HG02759 (cell line): ENCODE results near the gene PEX5L.
A peak's percentile ranks its signal among the peaks of the same experiment; 100 is the strongest.
"Not testable (repeated sequence)": the region's sequence is repeated elsewhere in the genome, so short reads cannot be mapped to it uniquely, and the experiment has no call there.

ENCODE experiments used
- ATAC-seq: cut with Tn5 transposase; IDR thresholded peaks from one replicate; pipeline ENCODE4 v1.9.1; 2021; ENCODE audit warnings: mild to moderate bottlenecking, moderate library complexity; ENCODE audit not compliant: unreplicated experiment

PEX5L gene

DNA sequence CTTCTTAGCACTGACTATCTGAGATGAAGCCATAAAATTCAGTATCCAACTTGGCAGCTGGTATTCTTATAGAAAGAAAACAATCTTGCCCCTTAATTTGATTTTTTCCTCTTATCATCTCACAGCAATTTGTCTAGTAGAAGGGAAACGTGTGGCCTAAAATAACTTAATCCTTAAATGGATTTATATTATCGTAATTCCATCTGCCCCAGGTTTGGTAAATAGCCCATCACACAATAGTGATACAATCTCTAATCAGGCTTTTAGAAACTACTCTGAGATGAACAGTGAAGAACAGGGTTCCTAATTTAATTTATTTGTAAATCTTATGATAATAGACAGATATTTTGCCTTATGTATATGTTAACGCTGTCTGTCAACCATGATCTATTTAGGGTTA is 24.8 kb downstream of the PEX5L start:
- ATAC-seq, result no peak

DNA sequence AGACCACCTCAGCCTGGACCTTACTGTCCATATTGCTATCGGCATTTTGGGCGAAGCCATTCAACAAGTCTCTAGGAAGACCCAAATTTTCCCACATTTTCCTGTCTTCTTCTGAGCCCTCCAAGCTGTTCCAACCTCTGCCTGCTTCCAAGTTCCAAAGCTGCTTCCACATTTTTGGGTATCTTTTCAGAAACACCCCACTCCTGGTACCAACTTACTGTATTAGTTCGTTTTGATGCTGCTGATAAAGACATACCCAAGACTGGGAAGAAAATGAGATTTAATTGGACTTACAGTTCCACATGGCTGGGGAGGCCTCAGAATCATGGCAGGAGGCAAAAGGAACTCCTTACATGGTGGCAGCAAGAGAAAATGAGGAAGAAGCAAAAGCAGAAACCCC is 28.4 kb downstream of the PEX5L start:
- ATAC-seq, result not testable (repeated sequence)

DNA sequence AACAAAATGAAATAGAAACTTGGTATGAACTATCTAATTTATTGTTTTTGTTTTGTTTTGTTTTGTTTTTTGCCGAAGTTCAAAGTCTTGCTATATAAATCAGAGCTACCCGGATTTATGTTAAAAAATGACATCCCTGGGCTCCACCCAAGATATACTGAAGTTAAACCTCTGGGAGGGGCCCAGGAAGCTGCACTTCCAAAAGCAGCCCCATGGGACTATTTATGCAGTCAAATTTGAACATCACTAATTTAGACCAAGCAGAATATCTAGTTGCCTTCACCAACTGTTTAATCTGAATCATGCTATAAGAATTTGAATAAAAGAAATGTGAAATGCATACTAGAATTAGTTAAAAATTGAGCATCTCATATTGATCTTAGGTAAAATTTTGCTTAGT is 32.2 kb downstream of the PEX5L start:
- ATAC-seq, result no peak

DNA sequence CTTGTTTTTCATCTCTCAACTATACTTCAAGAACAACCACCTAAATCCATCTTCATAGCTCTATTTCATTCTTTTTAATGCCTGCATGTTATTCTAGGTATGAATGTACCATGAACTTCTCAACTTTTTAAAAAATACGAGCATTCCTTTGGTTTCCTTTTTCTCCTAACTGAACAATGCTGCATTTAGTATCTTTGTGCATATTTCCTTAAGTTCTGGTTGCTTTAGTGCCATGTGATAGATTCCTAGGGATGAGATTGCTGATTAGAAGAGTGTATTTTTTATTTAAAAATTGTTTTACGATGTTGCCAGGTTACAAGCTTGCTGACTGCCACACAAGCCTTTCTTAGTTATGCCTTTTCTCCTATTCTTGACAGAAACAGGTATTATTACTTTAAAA is 34.7 kb downstream of the PEX5L start:
- ATAC-seq, result no peak

DNA sequence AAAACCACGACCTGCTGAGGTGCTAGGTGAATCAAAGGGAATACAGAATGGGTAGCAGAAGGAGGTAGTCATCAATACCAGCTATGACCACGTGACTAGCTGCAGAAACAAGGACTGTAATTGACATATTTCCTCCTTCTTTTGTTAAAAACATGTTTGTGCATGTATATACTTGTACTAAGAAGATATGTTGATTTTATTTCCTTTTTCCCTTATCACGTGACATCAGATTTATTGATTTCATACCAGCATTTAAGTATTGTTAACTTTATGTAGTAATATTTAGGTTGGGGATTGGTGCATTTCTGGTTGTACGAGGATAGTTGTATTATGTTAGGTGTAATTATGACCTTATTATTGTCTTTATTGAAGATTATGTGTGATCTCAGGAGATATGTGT is 36.2 kb downstream of the PEX5L start:
- no peak for ATAC-seq

DNA sequence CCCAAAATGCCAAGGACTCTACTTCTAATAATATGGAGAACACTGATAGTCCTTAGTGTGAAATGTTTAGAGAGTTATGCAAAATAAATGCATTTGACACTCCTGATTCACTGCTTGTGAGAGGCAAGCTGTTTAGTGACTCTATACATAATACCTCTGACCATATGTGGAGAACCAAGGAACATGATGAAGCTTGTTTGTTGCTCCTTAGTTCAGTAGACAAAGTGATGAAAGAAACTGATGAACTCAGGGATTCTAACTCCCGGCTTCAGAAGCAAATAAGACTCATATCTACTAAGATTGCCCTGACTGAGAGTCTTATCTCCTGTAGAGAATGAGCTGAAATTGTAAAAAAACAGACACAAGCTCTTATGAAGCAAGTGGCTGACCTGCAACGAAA is 41.3 kb downstream of the PEX5L start:
- ATAC-seq, result no peak

DNA sequence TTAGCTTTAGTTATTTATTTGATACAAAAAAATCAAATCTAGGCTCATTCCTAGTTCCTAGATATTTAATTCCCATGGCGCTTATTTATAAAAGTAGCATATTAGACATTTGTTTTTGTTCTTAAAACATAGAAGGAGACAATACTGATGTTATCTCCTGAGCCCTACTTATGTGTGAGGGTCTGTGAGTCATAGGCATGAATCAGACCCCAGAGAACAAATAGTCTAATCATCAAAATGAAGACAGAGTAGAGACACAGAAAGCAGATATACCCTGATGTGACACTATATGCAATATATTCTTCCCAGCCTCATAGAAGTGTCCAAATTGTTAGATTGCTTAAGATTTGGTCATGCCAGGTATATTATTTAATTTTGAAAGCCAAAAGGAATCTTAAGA is 44.9 kb downstream of the PEX5L start:
- ATAC-seq, result no peak

DNA sequence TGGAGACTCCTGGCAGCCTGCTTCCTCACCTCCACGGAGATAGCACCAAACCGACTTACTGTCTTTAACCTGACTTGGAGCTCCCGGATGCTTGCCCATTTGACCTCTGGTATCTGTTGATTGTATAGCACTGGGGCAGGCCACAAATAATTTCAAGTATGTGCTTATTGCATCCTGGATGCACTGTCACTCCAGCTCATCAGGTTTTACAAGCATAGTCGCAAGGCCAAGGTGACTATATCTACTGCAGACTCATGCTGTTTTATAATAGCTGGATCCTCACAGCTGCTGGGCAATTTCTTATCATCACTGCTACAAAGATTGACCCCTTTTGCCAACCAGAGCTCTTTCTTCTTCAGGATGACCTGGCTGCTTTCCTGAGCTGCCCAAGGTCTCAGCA is 45.6 kb downstream of the PEX5L start:
- no peak for ATAC-seq

DNA sequence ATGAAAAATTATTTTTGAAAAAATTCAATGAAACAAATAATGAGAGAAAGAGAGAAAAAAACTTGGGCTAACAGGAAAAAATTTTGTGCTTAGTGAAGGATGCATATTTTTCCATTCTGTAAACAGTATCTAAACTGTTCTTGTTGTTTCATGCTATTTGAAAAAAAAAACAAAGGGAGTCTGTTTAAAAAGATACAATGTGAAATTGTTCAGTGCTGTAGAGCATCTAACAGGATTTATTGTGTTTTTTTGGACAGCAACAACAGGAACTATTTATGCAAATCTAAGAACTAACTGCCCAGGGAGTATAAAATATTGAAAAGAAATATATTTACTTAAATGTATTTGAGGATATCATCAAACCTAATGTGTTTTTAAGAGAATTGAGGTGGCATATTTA is 55.1 kb downstream of the PEX5L start:
- ATAC-seq, result no peak

DNA sequence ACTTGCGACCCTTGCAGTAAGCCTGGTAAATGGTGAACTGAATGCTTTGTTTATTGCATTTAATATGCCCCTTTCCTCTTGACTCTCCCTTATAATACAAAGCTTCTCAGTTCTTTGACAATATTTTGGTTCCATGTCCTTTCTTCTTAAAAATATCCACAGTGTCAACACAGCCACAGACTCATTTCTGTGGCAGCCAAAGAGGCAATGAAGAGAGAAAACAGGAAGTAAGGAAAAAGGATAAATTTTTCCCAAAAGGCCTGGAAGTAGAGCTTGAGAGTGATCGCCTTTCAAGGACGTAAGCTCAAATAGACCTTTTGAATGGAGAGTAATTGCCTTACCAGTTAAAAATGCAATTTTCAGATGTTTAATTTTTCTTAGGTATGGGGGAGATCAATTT is 59.4 kb downstream of the PEX5L start:
- ATAC-seq, result no peak

DNA sequence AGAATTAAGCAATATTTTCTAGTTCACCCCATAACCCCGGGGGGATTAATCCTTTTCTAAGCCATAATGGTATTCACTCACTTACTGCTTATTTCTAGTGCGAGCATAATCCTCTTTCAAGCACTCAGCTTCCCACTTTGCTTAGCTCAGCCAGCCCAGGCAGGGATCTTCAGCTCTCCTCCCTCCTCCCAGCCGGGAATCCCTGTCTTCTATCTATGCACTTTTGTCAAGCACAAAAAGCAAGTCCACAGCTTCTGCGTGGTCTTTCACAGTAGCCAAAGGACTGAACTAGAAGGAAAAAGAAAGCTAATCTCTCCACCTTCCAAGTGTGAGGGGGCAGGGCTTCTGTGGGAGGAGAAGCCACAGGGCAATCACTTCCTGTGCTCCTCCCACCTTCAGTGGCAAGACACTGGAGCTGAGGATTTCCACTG is 62.8 kb downstream of the PEX5L start:
- ATAC-seq, result no peak

DNA sequence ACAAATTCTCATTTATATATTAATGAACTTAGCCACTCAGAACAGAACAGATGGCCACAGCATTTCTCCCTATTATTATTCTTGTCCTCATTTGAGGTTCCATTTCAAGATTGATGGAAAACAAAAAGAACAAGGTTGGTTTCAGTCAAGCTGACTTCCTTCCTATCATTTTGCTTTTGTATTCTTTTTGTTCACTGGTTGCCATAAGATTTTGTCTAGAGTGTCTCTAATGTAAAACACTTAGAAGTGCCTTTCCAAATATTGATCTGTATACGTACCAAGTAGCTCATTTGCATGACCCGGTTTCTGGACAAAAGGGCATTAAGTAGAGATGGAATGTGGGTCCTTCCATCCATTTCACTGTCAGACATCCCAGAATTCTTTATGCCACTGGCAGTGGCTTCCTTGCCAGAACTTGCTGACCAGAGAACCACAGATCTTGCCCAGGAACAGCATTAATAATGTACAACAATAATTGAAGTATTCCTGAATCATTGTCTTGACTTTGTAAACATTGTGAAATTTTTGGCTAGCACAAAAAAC is 63.8 kb downstream of the PEX5L start:
- ATAC-seq, result no peak

DNA sequence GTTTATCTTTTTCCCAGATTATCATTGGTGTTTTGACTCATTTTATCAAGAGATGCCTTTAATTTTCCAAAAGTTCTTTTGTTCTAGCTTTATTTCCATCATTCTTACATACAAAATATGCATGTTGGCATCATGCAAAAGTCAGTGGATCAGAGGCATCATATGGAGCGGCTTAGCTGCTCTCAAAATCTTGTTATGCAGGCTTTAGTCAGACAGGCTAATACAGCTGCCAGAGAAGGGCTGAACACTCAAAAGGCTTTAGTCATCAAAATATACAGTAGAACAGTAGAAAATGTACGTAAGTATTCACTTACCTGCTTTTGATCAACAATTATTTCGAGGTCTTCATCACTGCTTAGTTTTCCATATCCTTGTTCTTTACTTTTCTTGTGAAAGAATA is 65.5 kb downstream of the PEX5L start:
- no peak for ATAC-seq

DNA sequence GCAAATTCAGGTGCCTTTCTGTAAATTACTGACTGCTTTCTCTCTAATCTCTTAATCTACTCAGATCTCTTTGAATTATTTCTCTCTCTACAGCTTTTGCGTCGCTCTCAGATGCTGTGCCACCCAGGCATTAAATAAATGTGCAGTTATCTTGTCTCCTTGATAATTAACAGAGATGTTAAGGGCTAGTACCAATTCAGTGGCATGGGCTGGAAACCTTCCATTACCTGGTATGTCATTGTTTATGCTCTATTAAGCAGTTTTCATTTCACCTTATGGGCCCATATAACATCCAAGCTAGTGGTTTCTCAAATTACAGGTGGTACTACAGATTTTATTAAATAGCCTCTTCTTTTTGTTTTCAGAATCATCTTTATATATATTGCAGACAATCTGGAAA is 66.0 kb downstream of the PEX5L start:
- ATAC-seq, result no peak

DNA sequence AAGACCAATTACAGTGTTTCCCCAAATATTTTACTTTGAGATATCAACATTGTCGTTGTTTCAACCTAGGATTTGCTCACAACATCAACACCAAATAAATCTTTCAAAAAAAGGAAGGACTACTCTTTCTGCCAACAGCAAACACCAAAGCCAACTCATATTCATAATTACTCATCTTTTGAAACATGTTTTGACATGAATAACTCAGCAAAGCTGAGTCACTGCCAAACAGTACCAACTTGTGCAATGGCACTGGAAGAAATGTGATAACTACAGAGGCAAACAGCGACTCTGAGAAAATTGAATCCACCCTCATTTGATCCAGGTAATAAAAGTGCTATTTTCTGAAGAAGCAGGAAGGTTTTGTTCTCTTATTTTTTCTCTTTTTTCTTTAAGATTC is 67.2 kb downstream of the PEX5L start:
- peak; percentile 46 for ATAC-seq

DNA sequence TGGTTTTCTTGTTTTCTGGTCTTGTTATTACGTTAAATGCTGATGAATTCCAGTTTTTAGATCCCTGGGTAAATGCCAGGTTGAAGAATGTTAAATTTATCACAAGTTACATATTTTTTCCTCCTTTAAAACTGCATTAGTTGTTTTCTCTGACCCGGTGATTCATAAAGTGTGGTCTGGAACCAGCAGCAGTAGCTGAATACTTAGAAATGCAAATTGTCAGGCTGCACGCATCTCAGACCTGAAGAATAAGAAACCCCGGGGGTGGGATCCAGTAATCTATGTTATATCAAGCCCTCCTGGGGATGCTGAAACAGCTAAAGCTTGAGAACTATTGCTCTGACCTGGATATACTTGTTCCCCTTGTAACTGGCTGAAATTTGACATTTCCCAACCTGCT is 69.1 kb downstream of the PEX5L start:
- ATAC-seq, result peak; percentile 81

DNA sequence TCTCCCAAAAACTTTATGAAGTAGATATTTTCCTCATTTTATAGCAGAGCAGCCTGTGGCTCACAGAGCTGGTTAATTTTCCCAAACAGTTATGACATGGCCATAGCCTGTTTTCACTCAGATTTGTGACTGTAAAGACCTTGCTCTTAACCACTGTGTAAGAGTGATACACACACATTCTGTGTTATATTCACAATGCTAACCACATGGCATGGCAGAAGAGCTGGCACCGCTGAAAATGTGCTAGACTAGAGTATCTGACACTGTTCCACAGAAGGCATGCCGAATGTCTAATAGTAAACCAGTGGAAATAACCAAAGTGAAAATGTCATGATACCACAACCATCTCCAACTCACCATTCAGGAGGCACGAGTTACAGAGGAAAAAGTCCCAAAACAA is 71.8 kb downstream of the PEX5L start:
- no peak for ATAC-seq

DNA sequence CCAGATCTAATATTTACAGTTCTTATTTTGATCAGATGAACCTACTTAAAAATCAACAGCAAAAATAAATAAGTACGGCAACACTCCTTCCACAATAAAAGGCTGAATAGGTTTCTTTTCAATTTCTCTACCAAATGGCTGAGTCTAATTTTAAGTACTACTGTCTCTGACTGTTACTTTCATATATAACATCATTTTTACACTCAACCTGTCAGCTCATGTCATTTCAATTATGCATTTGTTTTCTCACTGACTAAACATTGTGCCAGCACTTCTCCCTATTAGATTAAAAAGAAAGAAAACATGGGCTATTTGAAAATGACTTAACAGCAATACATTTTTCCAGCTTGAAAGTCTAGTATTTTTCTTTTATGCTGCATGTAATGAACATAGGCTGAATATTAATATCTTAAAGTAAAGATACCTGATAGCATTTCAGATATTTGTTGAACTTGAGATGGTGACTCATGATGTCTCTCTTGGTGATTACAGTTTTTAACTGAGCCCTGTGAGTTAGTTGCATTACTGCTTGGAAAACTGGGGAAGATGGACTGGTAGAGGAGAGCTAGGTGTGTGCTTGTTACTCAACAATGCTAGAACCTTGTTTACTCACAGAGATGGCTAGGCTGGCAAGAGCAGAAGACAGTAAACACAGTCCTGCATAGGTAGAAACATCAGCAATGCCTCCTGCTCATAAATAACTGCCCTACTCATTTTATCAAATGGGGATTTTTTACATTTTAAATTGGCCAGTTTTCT is 73.9 kb downstream of the PEX5L start:
- ATAC-seq, result no peak

DNA sequence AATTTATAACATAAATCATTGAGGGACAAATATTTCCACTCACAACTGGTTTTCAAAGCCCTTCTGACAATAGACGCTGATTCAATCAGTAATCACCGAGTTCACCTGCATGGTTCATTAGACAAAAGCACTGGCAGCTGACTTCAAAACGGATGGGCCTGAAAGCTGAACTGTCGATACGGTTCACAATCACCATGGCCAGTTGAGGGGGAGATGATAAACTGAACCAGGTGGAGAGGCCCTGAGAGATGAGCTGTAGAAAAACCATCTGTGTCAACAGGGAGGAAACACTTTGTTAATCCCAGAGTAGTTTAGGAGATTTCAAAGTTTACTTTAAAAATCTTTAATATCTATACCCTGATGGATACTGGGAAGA is 75.0 kb downstream of the PEX5L start:
- peak; percentile 82 for ATAC-seq

DNA sequence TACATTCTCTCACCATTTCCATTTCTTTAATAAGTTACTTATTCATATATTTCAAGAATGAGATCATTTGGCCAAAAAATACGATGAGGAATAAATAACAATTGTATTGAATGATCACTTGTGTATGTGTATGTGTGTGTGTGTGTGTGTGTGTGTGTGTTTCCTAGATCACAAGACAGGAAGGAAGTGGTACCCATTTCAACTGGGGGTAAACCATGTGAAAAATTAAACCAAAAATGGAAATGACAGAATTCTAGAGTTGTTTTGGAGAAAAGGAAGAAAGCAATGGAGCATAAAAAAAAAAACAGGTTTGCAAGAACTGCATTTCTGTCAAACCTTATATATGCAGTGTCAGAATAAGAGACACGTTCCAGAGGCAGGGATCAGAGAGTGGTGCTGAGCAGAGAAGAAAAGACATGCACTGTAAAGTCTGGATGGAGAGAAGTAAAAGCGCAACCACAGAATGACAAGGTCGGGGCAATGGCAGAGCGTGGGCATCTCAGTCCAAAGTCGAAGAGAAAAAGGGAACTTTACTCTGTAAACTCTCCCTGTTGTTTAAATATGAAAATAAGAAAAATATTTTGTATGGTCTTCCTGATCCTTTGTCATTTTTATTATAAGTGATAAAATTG is 75.5 kb downstream of the PEX5L start:
- peak; percentile 30 for ATAC-seq

DNA sequence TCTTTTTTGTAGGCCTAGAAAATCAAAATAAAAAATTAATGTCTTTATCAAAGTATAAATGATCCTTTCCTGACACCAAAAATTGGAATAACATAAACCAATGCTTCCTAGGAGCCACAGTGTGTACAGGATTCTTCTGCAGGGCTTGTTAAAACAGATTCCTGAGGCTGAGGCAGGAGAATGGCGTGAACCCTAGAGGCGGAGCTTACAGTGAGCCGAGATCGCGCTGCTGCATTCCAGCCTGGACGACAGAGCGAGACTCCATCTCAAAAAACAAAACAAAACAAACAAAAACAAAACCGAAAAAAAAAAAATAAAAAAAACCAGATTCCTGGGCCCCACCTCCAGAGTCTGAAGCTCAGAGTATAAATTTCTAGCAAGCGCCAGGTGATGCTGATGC is 78.0 kb downstream of the PEX5L start:
- no peak for ATAC-seq

DNA sequence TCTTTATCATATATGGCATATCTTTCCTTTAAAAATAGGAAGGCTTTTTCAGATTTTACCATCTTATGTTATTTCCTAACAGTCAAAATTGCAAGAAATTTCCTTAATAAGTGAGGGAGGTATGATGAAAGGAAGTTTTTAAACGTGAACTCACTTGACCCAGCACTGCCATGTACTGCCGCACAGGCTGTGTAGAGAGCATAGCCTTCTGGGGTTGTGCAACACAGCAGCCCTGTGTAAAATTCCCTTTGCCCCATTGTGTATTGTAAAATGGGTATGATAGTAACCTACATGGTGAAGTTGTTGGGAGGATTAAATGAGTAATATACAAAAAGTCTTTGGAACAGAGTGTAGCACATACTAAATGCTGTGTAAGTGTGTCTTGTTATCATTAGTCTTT is 78.6 kb downstream of the PEX5L start:
- ATAC-seq, result no peak
